Calu3 (cell line): ENCODE measurements around the gene FSIP1. TPM values are rescaled to one million over a fixed set of nuclear protein-coding genes. Genes with fewer than 3 reads are reported as not detected.

Source experiments
- BruUV-seq: library from RNA; stranded (reverse); fragments of 400-500 nt; replicated peaks from 2 replicates; lab custom pipeline; 2021; lab: Mats Ljungman, UMichigan
- CTCF ChIA-PET: fragments of 300-600 bp; sonication (Branson Sonifier 250); formaldehyde crosslinking; loops from one replicate; lab custom pipeline; 2022; ENCODE audit warnings: antibody characterized with exemption; lab: Charles Lee
- DNase-seq: peaks from one replicate; pipeline ENCODE4 v3.0.0; 2022
- H3K27ac Mint-ChIP-seq: one replicate; pipeline ENCODE4 v1.8.0; 2022; ENCODE audit warnings: mixed read lengths; ENCODE audit not compliant: unreplicated experiment
- H3K27me3 Mint-ChIP-seq: one replicate; pipeline ENCODE4 v1.8.0; 2022; ENCODE audit warnings: mixed read lengths; ENCODE audit not compliant: unreplicated experiment
- H3K36me3 Mint-ChIP-seq: one replicate; pipeline ENCODE4 v1.8.0; 2022; ENCODE audit warnings: mild to moderate bottlenecking, moderate library complexity, mixed read lengths; ENCODE audit not compliant: insufficient read depth, unreplicated experiment
- H3K4me1 Mint-ChIP-seq: one replicate; pipeline ENCODE4 v1.8.0; 2022; ENCODE audit warnings: mild to moderate bottlenecking, low read depth, mixed read lengths; ENCODE audit not compliant: unreplicated experiment
- H3K4me3 Mint-ChIP-seq: one replicate; pipeline ENCODE4 v1.8.0; 2022; ENCODE audit warnings: mild to moderate bottlenecking, low read depth, moderate library complexity, mixed read lengths; ENCODE audit not compliant: unreplicated experiment
- H3K9me3 Mint-ChIP-seq: one replicate; pipeline ENCODE4 v1.8.0; 2022; ENCODE audit warnings: low read depth, mixed read lengths; ENCODE audit not compliant: unreplicated experiment
- CTCF ChIP-seq: fragments of 200-600 bp; IDR thresholded peaks from one replicate; pipeline ENCODE4 v1.8.0; 2022; ENCODE audit warnings: antibody characterized with exemption; ENCODE audit not compliant: unreplicated experiment
- intact Hi-C: fragments of 100-400 bp; cut with micrococcal nuclease; formaldehyde crosslinking; loops from one replicate; pipeline ENCODE4 v1.10.0; 2022; ENCODE audit not compliant: unreplicated experiment
- total RNA-seq: library from RNA; stranded (reverse); gene quantifications from 2 replicates; pipeline ENCODE4 v1.2.3, GENCODE V29; 2022

FSIP1 gene
- total RNA-seq, 1 experiment from 2014 or later, result 0.28 TPM

- Mint-ChIP-seq H3K27ac (no peak overlapping the region), H3K9me3 (no peaks in the 10 kb centered on the region), H3K4me1 (no peaks in the 10 kb centered on the region), H3K4me3 (no peak overlapping the region), H3K27me3 (no peaks in the 10 kb centered on the region), H3K36me3 (peaks cover 21% of the 10 kb centered on the region)
- intact Hi-C loops, result loop anchor here (5.0 to 10.0 kb wide), 2 partner anchors 70 to 163 kb away; no protein-coding TSS in a partner anchor
- no peak for DNase-seq
- BruUV-seq, result no TSS peak
- TF ChIP-seq CTCF, result no peak
- CTCF ChIA-PET, result interaction anchor here (1.3 kb wide), 1 partner anchor 162 kb away, joined by 3 read pairs; no protein-coding TSS in a partner anchor
Measured at GRCh38 chr15:39594446-39595337, 187.9 kb downstream of the FSIP1 start.

- TF ChIP-seq CTCF, result no peak
- Mint-ChIP-seq H3K27me3 (no peaks in the 10 kb centered on the region), H3K4me3 (no peak overlapping the region), H3K4me1 (no peaks in the 10 kb centered on the region), H3K36me3 (peaks cover 21% of the 10 kb centered on the region), H3K9me3 (no peaks in the 10 kb centered on the region), H3K27ac (no peak overlapping the region)
- CTCF ChIA-PET, result interaction anchor here (1.3 kb wide), 1 partner anchor 163 kb away, joined by 3 read pairs; no protein-coding TSS in a partner anchor
- BruUV-seq, result no TSS peak
- no peak for DNase-seq
- intact Hi-C loops, result loop anchor here (10.0 kb wide), 1 partner anchor 71 kb away; no protein-coding TSS in a partner anchor
Measured at GRCh38 chr15:39593656-39594445, 188.8 kb downstream of the FSIP1 start.

- TF ChIP-seq CTCF, result no peak
- Mint-ChIP-seq H3K27ac (no peak overlapping the region), H3K4me1 (no peaks in the 10 kb centered on the region), H3K9me3 (no peaks in the 10 kb centered on the region), H3K27me3 (no peaks in the 10 kb centered on the region), H3K4me3 (no peak overlapping the region), H3K36me3 (peaks cover 21% of the 10 kb centered on the region)
- intact Hi-C loops, result loop anchor here (10.0 kb wide), 1 partner anchor 72 kb away; no protein-coding TSS in a partner anchor
- BruUV-seq, result no TSS peak
- DNase-seq, result no peak
- CTCF ChIA-PET, result no interaction called here
Measured at GRCh38 chr15:39593071-39593655, 189.5 kb downstream of the FSIP1 start.

- CTCF ChIA-PET, result no interaction called here
- Mint-ChIP-seq H3K27ac (no peak overlapping the region), H3K36me3 (peaks cover 17% of the 10 kb centered on the region), H3K9me3 (no peaks in the 10 kb centered on the region), H3K4me1 (no peaks in the 10 kb centered on the region), H3K4me3 (no peak overlapping the region), H3K27me3 (no peaks in the 10 kb centered on the region)
- TF ChIP-seq CTCF, result no peak
- intact Hi-C loops, result loop anchor here (10.0 kb wide), 1 partner anchor 72 kb away; no protein-coding TSS in a partner anchor
- DNase-seq, result no peak
- BruUV-seq, result no TSS peak
Measured at GRCh38 chr15:39592500-39592899, 190.1 kb downstream of the FSIP1 start.
